Neural cell (in vitro differentiated cells): Measurements from ENCODE around the gene TGFBR3L. TPM values are rescaled to one million over a fixed set of nuclear protein-coding genes. Genes with fewer than 3 reads are reported as not detected.

Source experiments
- H2AFZ ChIP-seq: fragments of 200-600, 300-800 bp; sonication (generic), shearing (Covaris generic); 2 replicates; pipeline ENCODE4 v1.6.0; 2014; ENCODE audit warnings: low read depth, mild to moderate bottlenecking, antibody characterized with exemption, low read length, moderate library complexity
- H3F3A ChIP-seq: fragments of 200-600 bp; shearing (Covaris generic); 2 replicates; pipeline ENCODE4 v1.6.1; 2016; ENCODE audit warnings: mild to moderate bottlenecking, moderate library complexity, mixed read lengths, antibody characterized with exemption, low read length; ENCODE audit not compliant: insufficient read depth, poor library complexity, severe bottlenecking
- H3K27ac ChIP-seq: fragments of 200-600, 300-800 bp; sonication (generic), shearing (Covaris generic); 2 replicates; pipeline ENCODE4 v1.5.1; 2014; ENCODE audit warnings: mild to moderate bottlenecking, low read length, moderate library complexity
- H3K27me3 ChIP-seq: fragments of 300-800, 200-600 bp; sonication (generic), shearing (Covaris generic); 2 replicates; pipeline ENCODE4 v1.6.0; 2014; ENCODE audit warnings: mild to moderate bottlenecking, low read depth, low read length, moderate library complexity; ENCODE audit not compliant: insufficient read depth
- H3K36me3 ChIP-seq: fragments of 300-800, 200-600 bp; sonication (generic), shearing (Covaris generic); 2 replicates; pipeline ENCODE4 v1.5.1; 2014; ENCODE audit warnings: mild to moderate bottlenecking, antibody characterized with exemption, low read length, moderate library complexity; ENCODE audit not compliant: insufficient read depth
- H3K4me2 ChIP-seq: fragments of 300-800, 200-600 bp; sonication (generic), shearing (Covaris generic); 2 replicates; pipeline ENCODE4 v1.6.0; 2014; ENCODE audit warnings: mild to moderate bottlenecking, low read length
- H3K4me3 ChIP-seq: fragments of 300-800, 200-600 bp; sonication (generic), shearing (Covaris generic); 2 replicates; pipeline ENCODE4 v1.5.1; 2014; ENCODE audit warnings: mild to moderate bottlenecking, low read length, moderate library complexity
- H3K79me2 ChIP-seq: fragments of 200-600 bp; shearing (Covaris generic); replicated peaks from 2 replicates; pipeline ENCODE4 v1.6.0; 2014; ENCODE audit warnings: mild to moderate bottlenecking, low read length, moderate library complexity; ENCODE audit not compliant: insufficient read depth
- H3K9ac ChIP-seq: fragments of 300-800, 200-600 bp; sonication (generic), shearing (Covaris generic); 2 replicates; pipeline ENCODE4 v1.6.1; 2016; ENCODE audit warnings: mild to moderate bottlenecking, low read length, mixed read lengths
- H3K9me2 ChIP-seq: fragments of 200-600 bp; shearing (Covaris generic); 2 replicates; pipeline ENCODE4 v1.6.1; 2016; ENCODE audit warnings: mild to moderate bottlenecking, low read length, mixed read lengths; ENCODE audit not compliant: insufficient read depth
- H3K9me3 ChIP-seq: fragments of 200-600, 300-800 bp; sonication (generic), shearing (Covaris generic); 2 replicates; pipeline ENCODE4 v1.6.1; 2016; ENCODE audit warnings: mild to moderate bottlenecking, mixed run types, low read length, moderate library complexity, mixed read lengths
- H4K20me1 ChIP-seq: fragments of 200-600 bp; shearing (Covaris generic); 2 replicates; pipeline ENCODE4 v1.6.1; 2016; ENCODE audit warnings: mild to moderate bottlenecking, mixed run types; ENCODE audit not compliant: insufficient read depth
- EP300 ChIP-seq: fragments of 450-650 bp; conservative IDR thresholded peaks from 2 replicates; pipeline ENCODE4 v1.6.1; 2014; ENCODE audit warnings: antibody characterized with exemption, mild to moderate bottlenecking, moderate library complexity; ENCODE audit not compliant: poor library complexity, severe bottlenecking
- EZH2 ChIP-seq: fragments of 200-600, 300-800 bp; shearing (Covaris generic), sonication (generic); IDR thresholded peaks from 2 replicates; pipeline ENCODE4 v1.6.1; 2014; ENCODE audit warnings: antibody characterized with exemption, low read length, borderline replicate concordance, mild to moderate bottlenecking; ENCODE audit not compliant: insufficient read depth, poor library complexity, severe bottlenecking
- MXI1 ChIP-seq: fragments of 450-650 bp; conservative IDR thresholded peaks from 2 replicates; pipeline ENCODE4 v1.6.1; 2014; ENCODE audit warnings: antibody characterized with exemption, mild to moderate bottlenecking; ENCODE audit not compliant: poor library complexity, severe bottlenecking
- POLR2AphosphoS5 ChIP-seq: IDR thresholded peaks from 2 replicates; pipeline ENCODE4 v1.6.1; 2012
- RAD21 ChIP-seq: fragments of 450-650 bp; conservative IDR thresholded peaks from 2 replicates; pipeline ENCODE4 v1.6.1; 2014; ENCODE audit warnings: antibody characterized with exemption, mild to moderate bottlenecking, moderate library complexity
- TAF1 ChIP-seq: IDR thresholded peaks from 2 replicates; pipeline ENCODE4 v1.6.1; 2012; ENCODE audit warnings: low read depth
- polyA plus RNA-seq: library from polyadenylated mRNA; depleted of rRNA; stranded (reverse); fragments of >200 nt; gene quantifications from 2 replicates; pipeline ENCODE4 v1.2.3, GENCODE V29; 2014
- TF ChIP-seq, protein P1 (sequence below): fragments of 450-650 bp; IDR thresholded peaks from 2 replicates; pipeline ENCODE4 v1.5.1; 2014; ENCODE audit warnings: antibody characterized with exemption, mild to moderate bottlenecking, moderate library complexity; ENCODE audit not compliant: poor library complexity, severe bottlenecking
- TF ChIP-seq, protein P2 (sequence below): IDR thresholded peaks from 2 replicates; pipeline ENCODE4 v1.6.1; 2012; ENCODE audit warnings: borderline replicate concordance

TGFBR3L gene
- polyA plus RNA-seq, 1 donor from 2014 or later, result not detected

DNA sequence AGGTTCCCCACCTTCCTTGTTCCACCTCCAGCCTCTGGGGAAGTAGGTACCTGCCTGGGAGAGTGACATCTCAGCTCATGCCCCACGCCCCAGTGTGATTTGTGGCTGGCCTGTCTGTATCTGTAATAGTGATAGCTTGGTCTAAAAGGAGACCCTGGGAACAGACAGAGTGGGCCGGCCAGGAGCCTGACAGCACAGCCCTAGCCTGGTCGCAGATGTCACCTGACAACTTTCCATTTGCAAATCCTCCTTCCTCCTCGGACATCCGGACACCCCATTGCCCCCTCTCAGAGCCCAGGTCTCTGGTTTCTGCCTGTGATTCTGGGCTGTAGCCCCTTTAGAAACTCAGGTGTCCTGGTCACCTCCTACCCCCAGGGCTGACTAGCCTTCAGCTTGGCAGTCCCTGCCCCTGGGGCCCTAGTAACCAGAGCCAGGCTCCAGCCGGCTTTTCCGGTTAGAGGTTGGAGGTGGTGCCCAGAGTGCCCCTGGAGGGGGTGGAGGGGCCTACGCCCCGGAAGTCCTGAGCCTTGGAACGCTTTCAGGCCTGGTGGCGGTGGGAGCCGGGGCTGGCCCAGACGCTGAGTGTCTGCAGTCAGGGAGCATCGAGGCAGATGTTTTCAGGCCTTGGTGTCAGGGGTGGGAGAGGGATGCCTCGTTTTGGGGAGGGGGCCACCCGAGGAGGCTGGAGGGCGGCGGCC, 19.9 kb upstream of the TGFBR3L start:
- H3K4me3 ChIP-seq, result no peak overlapping the region
- no peaks in the 10 kb centered on the region for H4K20me1 ChIP-seq
- no peaks in the 10 kb centered on the region for H3K36me3 ChIP-seq
- H3K27me3 ChIP-seq, result no peaks in the 10 kb centered on the region
- no peak overlapping the region for H3K9ac ChIP-seq
- no peak overlapping the region for H3K4me2 ChIP-seq
- no peak for TF ChIP-seq MXI1
- TF ChIP-seq EP300, result no peak
- TF ChIP-seq RAD21, result no peak
- TF ChIP-seq, protein P1, sequence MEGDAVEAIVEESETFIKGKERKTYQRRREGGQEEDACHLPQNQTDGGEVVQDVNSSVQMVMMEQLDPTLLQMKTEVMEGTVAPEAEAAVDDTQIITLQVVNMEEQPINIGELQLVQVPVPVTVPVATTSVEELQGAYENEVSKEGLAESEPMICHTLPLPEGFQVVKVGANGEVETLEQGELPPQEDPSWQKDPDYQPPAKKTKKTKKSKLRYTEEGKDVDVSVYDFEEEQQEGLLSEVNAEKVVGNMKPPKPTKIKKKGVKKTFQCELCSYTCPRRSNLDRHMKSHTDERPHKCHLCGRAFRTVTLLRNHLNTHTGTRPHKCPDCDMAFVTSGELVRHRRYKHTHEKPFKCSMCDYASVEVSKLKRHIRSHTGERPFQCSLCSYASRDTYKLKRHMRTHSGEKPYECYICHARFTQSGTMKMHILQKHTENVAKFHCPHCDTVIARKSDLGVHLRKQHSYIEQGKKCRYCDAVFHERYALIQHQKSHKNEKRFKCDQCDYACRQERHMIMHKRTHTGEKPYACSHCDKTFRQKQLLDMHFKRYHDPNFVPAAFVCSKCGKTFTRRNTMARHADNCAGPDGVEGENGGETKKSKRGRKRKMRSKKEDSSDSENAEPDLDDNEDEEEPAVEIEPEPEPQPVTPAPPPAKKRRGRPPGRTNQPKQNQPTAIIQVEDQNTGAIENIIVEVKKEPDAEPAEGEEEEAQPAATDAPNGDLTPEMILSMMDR, result no peak
- no peak for TF ChIP-seq TAF1
- TF ChIP-seq POLR2AphosphoS5, result no peak
- TF ChIP-seq EZH2, result no peak
- TF ChIP-seq, protein P2, sequence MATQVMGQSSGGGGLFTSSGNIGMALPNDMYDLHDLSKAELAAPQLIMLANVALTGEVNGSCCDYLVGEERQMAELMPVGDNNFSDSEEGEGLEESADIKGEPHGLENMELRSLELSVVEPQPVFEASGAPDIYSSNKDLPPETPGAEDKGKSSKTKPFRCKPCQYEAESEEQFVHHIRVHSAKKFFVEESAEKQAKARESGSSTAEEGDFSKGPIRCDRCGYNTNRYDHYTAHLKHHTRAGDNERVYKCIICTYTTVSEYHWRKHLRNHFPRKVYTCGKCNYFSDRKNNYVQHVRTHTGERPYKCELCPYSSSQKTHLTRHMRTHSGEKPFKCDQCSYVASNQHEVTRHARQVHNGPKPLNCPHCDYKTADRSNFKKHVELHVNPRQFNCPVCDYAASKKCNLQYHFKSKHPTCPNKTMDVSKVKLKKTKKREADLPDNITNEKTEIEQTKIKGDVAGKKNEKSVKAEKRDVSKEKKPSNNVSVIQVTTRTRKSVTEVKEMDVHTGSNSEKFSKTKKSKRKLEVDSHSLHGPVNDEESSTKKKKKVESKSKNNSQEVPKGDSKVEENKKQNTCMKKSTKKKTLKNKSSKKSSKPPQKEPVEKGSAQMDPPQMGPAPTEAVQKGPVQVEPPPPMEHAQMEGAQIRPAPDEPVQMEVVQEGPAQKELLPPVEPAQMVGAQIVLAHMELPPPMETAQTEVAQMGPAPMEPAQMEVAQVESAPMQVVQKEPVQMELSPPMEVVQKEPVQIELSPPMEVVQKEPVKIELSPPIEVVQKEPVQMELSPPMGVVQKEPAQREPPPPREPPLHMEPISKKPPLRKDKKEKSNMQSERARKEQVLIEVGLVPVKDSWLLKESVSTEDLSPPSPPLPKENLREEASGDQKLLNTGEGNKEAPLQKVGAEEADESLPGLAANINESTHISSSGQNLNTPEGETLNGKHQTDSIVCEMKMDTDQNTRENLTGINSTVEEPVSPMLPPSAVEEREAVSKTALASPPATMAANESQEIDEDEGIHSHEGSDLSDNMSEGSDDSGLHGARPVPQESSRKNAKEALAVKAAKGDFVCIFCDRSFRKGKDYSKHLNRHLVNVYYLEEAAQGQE, result no peak
- no peaks in the 10 kb centered on the region for H3K79me2 ChIP-seq
- no peaks in the 10 kb centered on the region for H3K9me2 ChIP-seq
- H3F3A ChIP-seq, result no peaks in the 10 kb centered on the region
- H3K9me3 ChIP-seq, result no peaks in the 10 kb centered on the region
- no peak overlapping the region for H3K27ac ChIP-seq
- H2AFZ ChIP-seq, result no peak overlapping the region

- H3K9ac ChIP-seq, result no peak overlapping the region
- no peaks in the 10 kb centered on the region for H3K9me2 ChIP-seq
- H3K27me3 ChIP-seq, result no peaks in the 10 kb centered on the region
- no peak overlapping the region for H2AFZ ChIP-seq
- no peaks in the 10 kb centered on the region for H4K20me1 ChIP-seq
- no peak for TF ChIP-seq MXI1
- no peak for TF ChIP-seq RAD21
- no peak for TF ChIP-seq EZH2
- TF ChIP-seq, protein P1, result no peak
- no peak for TF ChIP-seq EP300
- TF ChIP-seq, protein P2, result no peak
- TF ChIP-seq TAF1, result no peak
- no peak for TF ChIP-seq POLR2AphosphoS5
- no peaks in the 10 kb centered on the region for H3K36me3 ChIP-seq
- H3K27ac ChIP-seq, result no peak overlapping the region
- no peaks in the 10 kb centered on the region for H3K9me3 ChIP-seq
- no peaks in the 10 kb centered on the region for H3K79me2 ChIP-seq
- H3K4me2 ChIP-seq, result no peak overlapping the region
- H3K4me3 ChIP-seq, result no peak overlapping the region
- no peaks in the 10 kb centered on the region for H3F3A ChIP-seq
These were observed 19.1 kb upstream of the TGFBR3L start for GRCh38 chr19:7895565-7895964.
